Gastroesophageal sphincter (tissue), 4 donors: ENCODE results near the gene IQSEC1. TPM values are rescaled to one million over a fixed set of nuclear protein-coding genes. Genes with fewer than 3 reads are reported as not detected.
A peak's percentile ranks its signal among the peaks of the same experiment; 100 is the strongest.

Source experiments
- ATAC-seq: fragments of 150-250 bp; one replicate; pipeline ENCODE4 v1.9.1; 2016; ENCODE audit warnings: mild to moderate bottlenecking, moderate library complexity
- H3K27ac ChIP-seq, 4 donors: fragments of 200-600 bp; sonication (generic) in 3 of 4; 1 replicate in 3 of 4; 2 replicates in 1 of 4; pipeline ENCODE4 v1.5.1; 2016 to 2019
- H3K27me3 ChIP-seq: fragments of 200-600 bp; sonication (generic); one replicate; pipeline ENCODE4 v1.5.1; 2019
- H3K36me3 ChIP-seq, 2 donors: fragments of 200-600 bp; sonication (generic); one replicate each; pipeline ENCODE4 v1.5.1; 2019; ENCODE audit warnings: control low read depth in 1 of 2
- H3K4me1 ChIP-seq, 3 donors: fragments of 200-600 bp; sonication (generic); 1 replicate in 2 of 3; 2 replicates in 1 of 3; pipeline ENCODE4 v1.5.1; 2016 to 2019; ENCODE audit warnings: control low read depth in 2 of 3
- H3K4me3 ChIP-seq, 2 donors: fragments of 200-600 bp; sonication (generic); one replicate each; pipeline ENCODE4 v1.5.1; 2019; ENCODE audit warnings: mild to moderate bottlenecking in 1 of 2, moderate library complexity in 1 of 2
- H3K9me3 ChIP-seq, 3 donors: fragments of 200-600 bp; sonication (generic); one replicate each; pipeline ENCODE4 v1.5.1; 2017 to 2019; ENCODE audit warnings: control low read depth in 2 of 3
- EP300 ChIP-seq: sonication (generic); formaldehyde crosslinking; IDR thresholded peaks from one replicate; pipeline ENCODE4 v1.6.1; 2017; ENCODE audit warnings: antibody characterized with exemption, mild to moderate bottlenecking
- POLR2A ChIP-seq, 2 donors: fragments of 450-650 bp; IDR thresholded peaks; one replicate each; pipeline ENCODE4 v1.6.1; 2017; ENCODE audit warnings: antibody characterized with exemption in 2 of 2, mild to moderate bottlenecking in 2 of 2, moderate library complexity in 1 of 2
- POLR2AphosphoS5 ChIP-seq: sonication (generic); formaldehyde crosslinking; IDR thresholded peaks from one replicate; pipeline ENCODE4 v1.6.1; 2017; ENCODE audit warnings: antibody characterized with exemption
- WGBS, 2 donors: methylation state at CpG; one replicate each; pipeline ENCODE4 v1.1.5; 2018; ENCODE audit warnings: low coverage in 1 of 2; 5-methylcytosine and 5-hydroxymethylcytosine counted together
- total RNA-seq, 4 donors: library from RNA; depleted of rRNA; stranded (reverse); fragments of >200 nt; gene quantifications; one replicate each; pipeline ENCODE4 v1.1.0, GENCODE V29; 2016
- TF ChIP-seq, protein P1 (sequence below), 4 experiments: fragments of 200-600 bp in 2 of 4; fragments of 450-650 bp in 2 of 4; sonication (generic) in 1 of 4; IDR thresholded peaks; one replicate each; pipeline ENCODE4 v1.5.1; 2017 to 2019; ENCODE audit warnings: antibody characterized with exemption in 4 of 4, mild to moderate bottlenecking in 2 of 4, moderate library complexity in 2 of 4

IQSEC1 gene
- total RNA-seq, 4 donors from 2014 or later, result 49.5 to 104 (median 61.7) TPM

DNA sequence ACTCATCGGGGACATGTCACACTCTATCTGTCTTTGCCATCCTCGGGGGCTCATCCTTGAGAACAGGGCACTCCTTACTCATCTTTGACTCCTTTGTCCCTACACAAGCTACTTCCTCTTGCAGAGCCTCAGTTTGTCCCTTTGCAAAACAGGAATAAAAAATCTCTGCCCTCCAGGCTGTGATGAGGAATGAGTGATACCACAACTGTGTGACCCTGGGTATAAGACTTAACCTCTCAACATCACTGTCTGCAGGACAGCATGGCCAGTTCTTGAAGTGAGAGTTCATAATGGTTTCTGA lies 48.5 kb downstream of the IQSEC1 start:
- Histone ChIP-seq H3K27ac (no peak overlapping the region), H3K36me3 (no peaks in the 10 kb centered on the region), H3K4me1 (peaks cover 0 to 39% (median 24%) of the 10 kb centered on the region in 3 donors), H3K4me3 (no peak overlapping the region), H3K27me3 (no peaks in the 10 kb centered on the region), H3K9me3 (no peaks in the 10 kb centered on the region)
- no peak for ATAC-seq
- 88 to 92% methylated on average over 2 of the region's 2 CpGs for WGBS, 2 donors
- TF ChIP-seq, protein P1, sequence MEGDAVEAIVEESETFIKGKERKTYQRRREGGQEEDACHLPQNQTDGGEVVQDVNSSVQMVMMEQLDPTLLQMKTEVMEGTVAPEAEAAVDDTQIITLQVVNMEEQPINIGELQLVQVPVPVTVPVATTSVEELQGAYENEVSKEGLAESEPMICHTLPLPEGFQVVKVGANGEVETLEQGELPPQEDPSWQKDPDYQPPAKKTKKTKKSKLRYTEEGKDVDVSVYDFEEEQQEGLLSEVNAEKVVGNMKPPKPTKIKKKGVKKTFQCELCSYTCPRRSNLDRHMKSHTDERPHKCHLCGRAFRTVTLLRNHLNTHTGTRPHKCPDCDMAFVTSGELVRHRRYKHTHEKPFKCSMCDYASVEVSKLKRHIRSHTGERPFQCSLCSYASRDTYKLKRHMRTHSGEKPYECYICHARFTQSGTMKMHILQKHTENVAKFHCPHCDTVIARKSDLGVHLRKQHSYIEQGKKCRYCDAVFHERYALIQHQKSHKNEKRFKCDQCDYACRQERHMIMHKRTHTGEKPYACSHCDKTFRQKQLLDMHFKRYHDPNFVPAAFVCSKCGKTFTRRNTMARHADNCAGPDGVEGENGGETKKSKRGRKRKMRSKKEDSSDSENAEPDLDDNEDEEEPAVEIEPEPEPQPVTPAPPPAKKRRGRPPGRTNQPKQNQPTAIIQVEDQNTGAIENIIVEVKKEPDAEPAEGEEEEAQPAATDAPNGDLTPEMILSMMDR (IDR thresholded peaks at IDR 0.05), result no peak
- TF ChIP-seq POLR2A (IDR thresholded peaks at IDR 0.05) (no peak), EP300 (no peak), POLR2AphosphoS5 (no peak)

DNA sequence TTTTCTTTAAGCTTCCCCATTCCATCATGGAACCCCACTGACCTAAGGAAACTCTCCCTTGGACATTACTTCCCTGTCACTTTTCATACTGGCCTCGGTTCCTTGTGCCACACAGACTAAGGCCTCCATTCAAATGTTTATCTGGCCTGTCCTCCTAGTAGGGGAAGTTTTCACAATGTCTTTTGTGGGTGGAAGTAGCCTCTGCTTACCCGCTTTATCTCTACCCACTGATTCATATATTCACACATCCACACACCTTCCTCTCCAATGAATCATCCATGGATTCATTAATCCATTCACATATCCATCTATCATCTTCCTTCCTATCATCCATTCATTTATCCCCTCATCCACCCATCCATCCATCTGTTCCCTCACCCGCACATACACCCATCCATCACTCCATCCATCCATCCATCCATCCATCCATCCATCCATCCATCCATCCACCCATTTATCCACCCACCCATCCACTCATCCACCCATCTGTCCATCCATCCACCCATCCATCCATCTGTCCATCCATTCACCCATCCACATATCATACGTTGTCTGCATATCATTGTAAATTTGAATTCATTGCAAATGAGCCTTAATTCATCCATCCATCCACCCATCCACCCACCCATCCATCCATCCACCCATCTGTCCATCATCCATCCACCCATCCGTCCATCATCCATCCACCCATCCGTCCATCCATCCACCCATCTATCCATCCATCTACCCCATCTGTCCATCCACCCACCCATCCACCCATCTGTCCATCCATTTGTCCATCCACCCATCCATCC lies 49.1 kb downstream of the IQSEC1 start:
- H3K27me3 ChIP-seq, result no peaks in the 10 kb centered on the region
- no peaks in the 10 kb centered on the region for H3K9me3 ChIP-seq
- no peak overlapping the region for H3K27ac ChIP-seq
- no peak overlapping the region for H3K4me3 ChIP-seq
- H3K36me3 ChIP-seq, result no peaks in the 10 kb centered on the region
- peaks cover 0 to 44% (median 24%) of the 10 kb centered on the region in 3 donors for H3K4me1 ChIP-seq
- TF ChIP-seq, protein P1 (IDR thresholded peaks at IDR 0.05), result no peak
- WGBS, 2 donors, result 77 to 94% methylated on average over 6 of the region's 6 CpGs
- ATAC-seq, result no peak

DNA sequence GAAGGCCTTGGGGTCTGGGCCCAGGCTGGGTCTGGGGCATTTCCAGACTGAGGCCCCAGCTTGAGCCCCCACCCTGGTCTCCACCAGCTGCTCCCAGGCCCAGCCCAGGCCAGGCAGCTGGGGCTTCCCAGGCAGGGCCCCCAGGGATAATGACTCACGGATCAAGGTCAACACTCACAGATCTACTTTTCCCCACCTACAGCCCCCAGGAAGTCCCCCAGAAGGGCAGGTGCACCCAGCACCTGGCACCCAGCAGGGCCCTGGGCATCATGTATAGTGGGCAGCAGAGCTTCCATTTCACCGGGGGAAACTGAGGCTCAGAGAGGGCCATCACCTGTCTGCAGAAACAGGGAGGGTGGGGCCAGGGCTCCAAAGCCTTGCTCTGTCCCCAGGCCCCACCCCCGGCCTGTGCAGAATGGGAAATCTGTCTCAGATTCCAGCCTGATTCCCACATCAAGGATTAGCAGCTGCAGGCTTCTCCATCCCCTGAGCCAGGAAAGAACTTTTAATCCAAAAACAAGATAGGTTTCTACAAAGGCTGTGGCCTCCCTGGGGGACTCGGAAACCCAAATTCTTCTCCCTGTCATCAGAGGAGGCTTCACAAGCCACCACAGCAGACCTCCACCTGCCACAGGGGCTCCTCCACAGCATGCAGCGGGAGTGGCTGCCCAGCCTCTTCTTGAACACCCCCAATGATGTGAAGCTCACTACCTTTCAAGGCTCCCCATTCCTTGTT lies 49.8 kb downstream of the IQSEC1 start:
- no peak for ATAC-seq
- peak overlapping the region in 3 of 4 donors; percentile 45 to 65 (median 52) for H3K27ac ChIP-seq
- TF ChIP-seq POLR2A (IDR thresholded peaks at IDR 0.05), result no peak
- TF ChIP-seq POLR2AphosphoS5, result no peak
- TF ChIP-seq, protein P1 (IDR thresholded peaks at IDR 0.05), result no peak
- TF ChIP-seq EP300, result no peak
- H3K9me3 ChIP-seq, result no peaks in the 10 kb centered on the region
- H3K4me3 ChIP-seq, result no peak overlapping the region
- no peaks in the 10 kb centered on the region for H3K27me3 ChIP-seq
- H3K4me1 ChIP-seq, result peaks cover 0 to 52% (median 26%) of the 10 kb centered on the region in 3 donors
- no peaks in the 10 kb centered on the region for H3K36me3 ChIP-seq
- WGBS, 2 donors, result 75 to 93% methylated on average over 2 of the region's 5 CpGs

DNA sequence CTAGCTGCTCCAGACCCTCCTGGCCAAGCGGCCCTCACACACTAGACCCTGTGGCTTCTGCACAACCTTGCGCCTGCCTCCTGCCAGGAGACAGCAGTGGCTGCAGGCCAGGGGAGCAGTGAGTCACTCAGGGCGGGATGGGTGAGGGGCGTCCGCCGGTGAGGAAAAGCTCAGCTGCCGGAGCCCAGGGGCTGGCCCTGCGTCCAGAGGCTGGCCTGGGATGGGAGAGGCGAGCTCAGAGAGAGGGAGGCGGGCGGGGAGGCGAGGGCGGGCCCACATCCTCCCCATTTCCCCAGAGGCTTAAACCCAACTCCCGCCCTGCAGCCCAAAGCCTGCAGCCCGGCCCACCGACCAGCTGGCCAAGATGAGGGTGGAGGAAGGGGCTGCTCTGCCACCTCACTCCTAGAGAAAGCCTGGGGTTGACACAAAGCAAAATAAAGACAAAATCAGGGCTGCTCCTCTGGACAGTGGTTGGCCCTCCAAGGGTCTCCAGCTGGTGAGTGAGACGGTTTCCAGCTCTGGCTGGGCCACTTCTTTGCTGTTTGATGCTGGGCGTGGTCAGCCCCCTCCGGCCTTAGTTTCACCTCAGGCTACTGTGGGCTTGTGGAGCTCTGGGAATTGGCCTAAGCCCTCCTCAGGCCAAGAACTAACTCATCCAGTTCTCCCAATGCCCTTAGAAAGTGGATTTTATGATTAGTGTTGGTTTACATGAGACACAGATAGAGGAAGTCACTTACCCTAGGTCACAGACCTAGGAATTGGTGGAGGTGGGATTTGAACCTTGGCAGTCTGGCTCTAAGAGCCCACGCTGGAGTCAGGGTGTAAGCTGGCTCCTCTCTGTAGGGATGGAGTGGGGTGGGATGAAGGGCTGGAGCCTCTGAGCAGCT lies 50.6 kb downstream of the IQSEC1 start:
- Histone ChIP-seq H3K36me3 (no peaks in the 10 kb centered on the region), H3K4me3 (peak overlapping the region in 1 of 2 donors; percentile 31), H3K9me3 (no peaks in the 10 kb centered on the region), H3K27me3 (no peaks in the 10 kb centered on the region), H3K27ac (peak overlapping the region in 3 of 4 donors; percentile 45 to 65 (median 52)), H3K4me1 (peaks cover 0 to 60% (median 32%) of the 10 kb centered on the region in 3 donors)
- TF ChIP-seq POLR2A (IDR thresholded peaks at IDR 0.05), result no peak
- no peak for TF ChIP-seq POLR2AphosphoS5
- TF ChIP-seq, protein P1 (IDR thresholded peaks at IDR 0.05), result no peak
- no peak for TF ChIP-seq EP300
- ATAC-seq, result peak; percentile 76
- 45 to 50% methylated on average over 2 to 4 of the region's 20 CpGs for WGBS, 2 donors
